HS-5 (cell line): Measurements from ENCODE around the gene GRP.
"Not testable (repeated sequence)": the region's sequence is repeated elsewhere in the genome, so short reads cannot be mapped to it uniquely, and the experiment has no call there.

Source experiments
- DNase-seq: peaks from one replicate; pipeline ENCODE4 v3.0.0-alpha.2; 2012; ENCODE audit warnings: low read depth

Gene GRP

GRCh38 chr18:59229191-59229590, 9.2 kb downstream of the GRP start:
- DNase-seq: no peak

GRCh38 chr18:59229701-59230443, 9.9 kb downstream of the GRP start:
- DNase-seq: no peak

GRCh38 chr18:59231114-59231513, 11.2 kb downstream of the GRP start:
- no peak for DNase-seq

GRCh38 chr18:59231877-59232276, 11.9 kb downstream of the GRP start:
- DNase-seq: no peak

- DNase-seq: no peak
Observed at GRCh38 chr18:59232309-59233016, 12.5 kb downstream of the GRP start.

GRCh38 chr18:59233017-59233410, 13.1 kb downstream of the GRP start:
- peak; percentile 34 for DNase-seq

- no peak for DNase-seq
Observed at GRCh38 chr18:59238385-59238784, 18.4 kb downstream of the GRP start.

GRCh38 chr18:59239642-59240041, 19.7 kb downstream of the GRP start:
- no peak for DNase-seq

- no peak for DNase-seq
Observed at GRCh38 chr18:59242906-59243305, 22.9 kb downstream of the GRP start.

- DNase-seq: no peak
Observed at GRCh38 chr18:59246796-59247195, 26.8 kb downstream of the GRP start.

GRCh38 chr18:59249199-59249774, 29.3 kb downstream of the GRP start:
- peak; percentile 38 for DNase-seq

- not testable (repeated sequence) for DNase-seq
Observed at GRCh38 chr18:59255491-59255890, 35.5 kb downstream of the GRP start.

- not testable (repeated sequence) for DNase-seq
Observed at GRCh38 chr18:59261842-59262241, 41.9 kb downstream of the GRP start.

- DNase-seq: not testable (repeated sequence)
Observed at GRCh38 chr18:59262243-59262642, 42.3 kb downstream of the GRP start.

GRCh38 chr18:59263661-59264060, 43.7 kb downstream of the GRP start:
- no peak for DNase-seq

GRCh38 chr18:59264121-59264571, 44.2 kb downstream of the GRP start:
- no peak for DNase-seq

- DNase-seq: no peak
Observed at GRCh38 chr18:59264651-59265245, 44.8 kb downstream of the GRP start.

- DNase-seq: no peak
Observed at GRCh38 chr18:59265246-59265973, 45.5 kb downstream of the GRP start.

- no peak for DNase-seq
Observed at GRCh38 chr18:59265974-59266369, 46.0 kb downstream of the GRP start.

GRCh38 chr18:59266459-59266858, 46.5 kb downstream of the GRP start:
- DNase-seq: no peak

- DNase-seq: no peak
Observed at GRCh38 chr18:59266886-59267502, 47.0 kb downstream of the GRP start.
